ENCODE data around the gene IRS2. TPM values are rescaled to one million over a fixed set of nuclear protein-coding genes. Genes with fewer than 3 reads are reported as not detected.

Gene IRS2
- polyA plus RNA-seq, 4 donors: 9.5 to 13.6 (median 12.9) TPM

- DNase-seq (ENCODE audit: low read depth in 4 of 4, low spot score in 2 of 4): no peak
These were observed 78.4 kb downstream of the IRS2 start for GRCh38 chr13:109707742-109708617.

- no peak for DNase-seq (ENCODE audit: low read depth in 4 of 4, low spot score in 2 of 4)
These were observed 79.2 kb downstream of the IRS2 start for GRCh38 chr13:109707044-109707741.

- no peak for DNase-seq (ENCODE audit: low read depth in 4 of 4, low spot score in 2 of 4)
These were observed 80.2 kb downstream of the IRS2 start for GRCh38 chr13:109706015-109706715.

- no peak for DNase-seq (ENCODE audit: low read depth in 4 of 4, low spot score in 2 of 4)
These were observed 81.4 kb downstream of the IRS2 start for GRCh38 chr13:109704771-109705635.

- DNase-seq (ENCODE audit: low read depth in 4 of 4, low spot score in 2 of 4): no peak
These were observed 83.1 kb downstream of the IRS2 start for GRCh38 chr13:109703250-109703649.
